HL-60 (cell line): ENCODE results near the gene TMEM247.

Experiments used
- DNase-seq, 2 experiments: peaks; one replicate each; pipeline ENCODE4 v3.0.0-alpha.2; 2010 to 2020; ENCODE audit warnings: low read depth in 1 of 2, low spot score in 1 of 2
- H3K27ac ChIP-seq: fragments of 250-450 bp; sonication (Bioruptor Pico); replicated peaks from 2 replicates; pipeline ENCODE4 v1.5.1; 2020; ENCODE audit warnings: mild to moderate bottlenecking, moderate library complexity
- H3K27me3 ChIP-seq: fragments of 250-450 bp; sonication (Bioruptor Pico); 2 replicates; pipeline ENCODE4 v1.5.1; 2021; ENCODE audit warnings: mild to moderate bottlenecking, moderate library complexity; ENCODE audit not compliant: insufficient read depth, poor library complexity, severe bottlenecking
- H3K4me3 ChIP-seq: replicated peaks from 2 replicates; pipeline ENCODE4 v1.5.1; 2011; ENCODE audit warnings: mild to moderate bottlenecking, control low read depth, low read length; ENCODE audit not compliant: insufficient read depth
- GABPA ChIP-seq: IDR thresholded peaks from 2 replicates; pipeline ENCODE4 v1.6.1; 2012; ENCODE audit warnings: low read depth
- POLR2AphosphoS5 ChIP-seq: IDR thresholded peaks from 2 replicates; pipeline ENCODE4 v1.6.1; 2012; ENCODE audit warnings: low read depth
- SPI1 ChIP-seq: IDR thresholded peaks from 2 replicates; pipeline ENCODE4 v1.6.1; 2012; ENCODE audit warnings: low read depth, mild to moderate bottlenecking, borderline replicate concordance
- TF ChIP-seq, protein P1 (sequence below): IDR thresholded peaks from one replicate; pipeline ENCODE4 v1.5.1; 2011; ENCODE audit warnings: low read length, control low read depth, inconsistent platforms; ENCODE audit not compliant: insufficient read depth
- TF ChIP-seq, protein P2 (sequence below): IDR thresholded peaks from 2 replicates; pipeline ENCODE4 v1.6.1; 2012; ENCODE audit warnings: low read depth; ENCODE audit not compliant: insufficient replicate concordance

Gene TMEM247

GRCh38 chr2:46503686-46504085 lies 24.3 kb downstream of the TMEM247 start:
- no peak for DNase-seq
- Histone ChIP-seq H3K4me3 (no peak overlapping the region), H3K27me3 (no peaks in the 10 kb centered on the region), H3K27ac (no peak overlapping the region)
- TF ChIP-seq, protein P1, sequence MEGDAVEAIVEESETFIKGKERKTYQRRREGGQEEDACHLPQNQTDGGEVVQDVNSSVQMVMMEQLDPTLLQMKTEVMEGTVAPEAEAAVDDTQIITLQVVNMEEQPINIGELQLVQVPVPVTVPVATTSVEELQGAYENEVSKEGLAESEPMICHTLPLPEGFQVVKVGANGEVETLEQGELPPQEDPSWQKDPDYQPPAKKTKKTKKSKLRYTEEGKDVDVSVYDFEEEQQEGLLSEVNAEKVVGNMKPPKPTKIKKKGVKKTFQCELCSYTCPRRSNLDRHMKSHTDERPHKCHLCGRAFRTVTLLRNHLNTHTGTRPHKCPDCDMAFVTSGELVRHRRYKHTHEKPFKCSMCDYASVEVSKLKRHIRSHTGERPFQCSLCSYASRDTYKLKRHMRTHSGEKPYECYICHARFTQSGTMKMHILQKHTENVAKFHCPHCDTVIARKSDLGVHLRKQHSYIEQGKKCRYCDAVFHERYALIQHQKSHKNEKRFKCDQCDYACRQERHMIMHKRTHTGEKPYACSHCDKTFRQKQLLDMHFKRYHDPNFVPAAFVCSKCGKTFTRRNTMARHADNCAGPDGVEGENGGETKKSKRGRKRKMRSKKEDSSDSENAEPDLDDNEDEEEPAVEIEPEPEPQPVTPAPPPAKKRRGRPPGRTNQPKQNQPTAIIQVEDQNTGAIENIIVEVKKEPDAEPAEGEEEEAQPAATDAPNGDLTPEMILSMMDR: no peak
- TF ChIP-seq POLR2AphosphoS5: no peak
- TF ChIP-seq, protein P2, sequence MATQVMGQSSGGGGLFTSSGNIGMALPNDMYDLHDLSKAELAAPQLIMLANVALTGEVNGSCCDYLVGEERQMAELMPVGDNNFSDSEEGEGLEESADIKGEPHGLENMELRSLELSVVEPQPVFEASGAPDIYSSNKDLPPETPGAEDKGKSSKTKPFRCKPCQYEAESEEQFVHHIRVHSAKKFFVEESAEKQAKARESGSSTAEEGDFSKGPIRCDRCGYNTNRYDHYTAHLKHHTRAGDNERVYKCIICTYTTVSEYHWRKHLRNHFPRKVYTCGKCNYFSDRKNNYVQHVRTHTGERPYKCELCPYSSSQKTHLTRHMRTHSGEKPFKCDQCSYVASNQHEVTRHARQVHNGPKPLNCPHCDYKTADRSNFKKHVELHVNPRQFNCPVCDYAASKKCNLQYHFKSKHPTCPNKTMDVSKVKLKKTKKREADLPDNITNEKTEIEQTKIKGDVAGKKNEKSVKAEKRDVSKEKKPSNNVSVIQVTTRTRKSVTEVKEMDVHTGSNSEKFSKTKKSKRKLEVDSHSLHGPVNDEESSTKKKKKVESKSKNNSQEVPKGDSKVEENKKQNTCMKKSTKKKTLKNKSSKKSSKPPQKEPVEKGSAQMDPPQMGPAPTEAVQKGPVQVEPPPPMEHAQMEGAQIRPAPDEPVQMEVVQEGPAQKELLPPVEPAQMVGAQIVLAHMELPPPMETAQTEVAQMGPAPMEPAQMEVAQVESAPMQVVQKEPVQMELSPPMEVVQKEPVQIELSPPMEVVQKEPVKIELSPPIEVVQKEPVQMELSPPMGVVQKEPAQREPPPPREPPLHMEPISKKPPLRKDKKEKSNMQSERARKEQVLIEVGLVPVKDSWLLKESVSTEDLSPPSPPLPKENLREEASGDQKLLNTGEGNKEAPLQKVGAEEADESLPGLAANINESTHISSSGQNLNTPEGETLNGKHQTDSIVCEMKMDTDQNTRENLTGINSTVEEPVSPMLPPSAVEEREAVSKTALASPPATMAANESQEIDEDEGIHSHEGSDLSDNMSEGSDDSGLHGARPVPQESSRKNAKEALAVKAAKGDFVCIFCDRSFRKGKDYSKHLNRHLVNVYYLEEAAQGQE: no peak
- no peak for TF ChIP-seq SPI1
- TF ChIP-seq GABPA: no peak

DNA sequence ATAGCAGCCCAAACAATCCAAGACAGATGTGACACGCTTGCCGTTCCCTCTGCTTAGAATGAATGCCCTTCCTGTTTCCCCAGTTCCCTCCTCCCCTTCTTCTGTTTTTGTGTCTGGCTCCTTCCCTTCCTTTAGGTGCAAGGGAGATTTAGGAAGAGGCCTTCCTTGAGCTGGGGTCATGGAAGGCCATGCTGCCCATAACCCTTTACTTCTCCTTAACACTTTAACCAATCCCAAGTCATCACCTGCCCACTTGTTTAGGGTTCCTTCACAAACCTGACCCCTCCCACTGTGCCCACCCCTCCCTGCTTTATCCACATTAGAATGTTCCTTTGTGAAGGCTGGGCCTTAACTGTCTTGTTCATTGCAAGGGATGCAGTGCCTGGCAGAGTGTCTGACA lies 24.9 kb downstream of the TMEM247 start:
- H3K27ac ChIP-seq: no peak overlapping the region
- no peak for DNase-seq

GRCh38 chr2:46504685-46505471 lies 25.5 kb downstream of the TMEM247 start:
- Histone ChIP-seq H3K27me3 (no peaks in the 10 kb centered on the region), H3K27ac (no peak overlapping the region), H3K4me3 (no peak overlapping the region)
- no peak for TF ChIP-seq POLR2AphosphoS5
- TF ChIP-seq, protein P2: no peak
- DNase-seq: no peak

More for the DNA sequence above, 24.9 kb downstream of the TMEM247 start:
- H3K4me3 ChIP-seq: no peak overlapping the region
- no peak for TF ChIP-seq POLR2AphosphoS5
- no peak for TF ChIP-seq GABPA
- no peak for TF ChIP-seq SPI1
- TF ChIP-seq, protein P1: no peak
- TF ChIP-seq, protein P2: no peak
- no peaks in the 10 kb centered on the region for H3K27me3 ChIP-seq
